Fibroblast of the conjunctiva (primary cell): ENCODE data around the gene CPSF7.

Experiments
- DNase-seq: peaks from one replicate; pipeline ENCODE4 v3.0.0-alpha.2; 2010; ENCODE audit warnings: low read depth

The CPSF7 gene

GRCh38 chr11:61357233-61357893 lies 72.4 kb downstream of the CPSF7 start:
- no peak for DNase-seq

GRCh38 chr11:61356706-61357105 lies 73.1 kb downstream of the CPSF7 start:
- DNase-seq, result no peak

GRCh38 chr11:61354208-61354607 lies 75.6 kb downstream of the CPSF7 start:
- DNase-seq, result no peak

GRCh38 chr11:61353131-61354067 lies 76.4 kb downstream of the CPSF7 start:
- DNase-seq, result no peak
